ENCODE data around the gene HM13.
A peak's percentile ranks its signal among the peaks of the same experiment; 100 is the strongest.

HM13 gene

GRCh38 chr20:31547720-31548298 lies 33.6 kb downstream of the HM13 start:
- no peak for TF ChIP-seq CTCF (IDR thresholded peaks at IDR 0.05)
- Mint-ChIP-seq H3K27ac (peak overlapping the region; percentile 100), H3K9me3 (no peaks in the 10 kb centered on the region), H3K4me3 (peak overlapping the region; percentile 94), H3K36me3 (ENCODE audit: low read depth) (peaks cover 63% of the 10 kb centered on the region), H3K27me3 (ENCODE audit: low read depth, poor library complexity) (no peaks in the 10 kb centered on the region), H3K4me1 (peaks cover 34% of the 10 kb centered on the region)
- no peak for DNase-seq

GRCh38 chr20:31548820-31549512 lies 34.7 kb downstream of the HM13 start:
- DNase-seq = no peak
- Mint-ChIP-seq H3K4me1 (peaks cover 34% of the 10 kb centered on the region), H3K36me3 (ENCODE audit: low read depth) (peaks cover 61% of the 10 kb centered on the region), H3K27me3 (ENCODE audit: low read depth, poor library complexity) (no peaks in the 10 kb centered on the region), H3K27ac (no peak overlapping the region), H3K9me3 (no peaks in the 10 kb centered on the region), H3K4me3 (peak overlapping the region; percentile 94)
- no peak for TF ChIP-seq CTCF (IDR thresholded peaks at IDR 0.05)

- no peak overlapping the region for H3K4me3 Mint-ChIP-seq
- no peaks in the 10 kb centered on the region for H3K9me3 Mint-ChIP-seq
- H3K4me1 Mint-ChIP-seq = peaks cover 34% of the 10 kb centered on the region
- no peaks in the 10 kb centered on the region for H3K27me3 Mint-ChIP-seq (ENCODE audit: low read depth, poor library complexity)
- no peak overlapping the region for H3K27ac Mint-ChIP-seq
- H3K36me3 Mint-ChIP-seq (ENCODE audit: low read depth) = peaks cover 56% of the 10 kb centered on the region
- no peak for TF ChIP-seq CTCF (IDR thresholded peaks at IDR 0.05)
- no peak for DNase-seq
These were observed 35.3 kb downstream of the HM13 start for GRCh38 chr20:31549513-31549880.

GRCh38 chr20:31550099-31550498 lies 35.9 kb downstream of the HM13 start:
- no peak for DNase-seq
- Mint-ChIP-seq H3K36me3 (ENCODE audit: low read depth) (peaks cover 54% of the 10 kb centered on the region), H3K27ac (no peak overlapping the region), H3K27me3 (ENCODE audit: low read depth, poor library complexity) (no peaks in the 10 kb centered on the region), H3K4me3 (no peak overlapping the region), H3K9me3 (no peaks in the 10 kb centered on the region), H3K4me1 (peaks cover 34% of the 10 kb centered on the region)
- TF ChIP-seq CTCF (IDR thresholded peaks at IDR 0.05) = no peak

- DNase-seq = no peak
- no peaks in the 10 kb centered on the region for H3K9me3 Mint-ChIP-seq
- H3K4me3 Mint-ChIP-seq = no peak overlapping the region
- H3K27ac Mint-ChIP-seq = peak overlapping the region; percentile 87
- no peaks in the 10 kb centered on the region for H3K27me3 Mint-ChIP-seq (ENCODE audit: low read depth, poor library complexity)
- H3K4me1 Mint-ChIP-seq = peaks cover 28% of the 10 kb centered on the region
- peaks cover 48% of the 10 kb centered on the region for H3K36me3 Mint-ChIP-seq (ENCODE audit: low read depth)
- TF ChIP-seq CTCF (IDR thresholded peaks at IDR 0.05) = no peak
These were observed 37.2 kb downstream of the HM13 start for GRCh38 chr20:31551163-31552081.
